HG02840 (cell line): Measurements from ENCODE around the gene EFL1.

Source experiments
- ATAC-seq: cut with Tn5 transposase; IDR thresholded peaks from one replicate; pipeline ENCODE4 v1.9.1; 2021; ENCODE audit warnings: mild to moderate bottlenecking, moderate library complexity, moderate number of reproducible peaks; ENCODE audit not compliant: unreplicated experiment, low FRiP score

The EFL1 gene

GRCh38 chr15:82093325-82093724, 169.2 kb downstream of the EFL1 start:
- ATAC-seq, result no peak

DNA sequence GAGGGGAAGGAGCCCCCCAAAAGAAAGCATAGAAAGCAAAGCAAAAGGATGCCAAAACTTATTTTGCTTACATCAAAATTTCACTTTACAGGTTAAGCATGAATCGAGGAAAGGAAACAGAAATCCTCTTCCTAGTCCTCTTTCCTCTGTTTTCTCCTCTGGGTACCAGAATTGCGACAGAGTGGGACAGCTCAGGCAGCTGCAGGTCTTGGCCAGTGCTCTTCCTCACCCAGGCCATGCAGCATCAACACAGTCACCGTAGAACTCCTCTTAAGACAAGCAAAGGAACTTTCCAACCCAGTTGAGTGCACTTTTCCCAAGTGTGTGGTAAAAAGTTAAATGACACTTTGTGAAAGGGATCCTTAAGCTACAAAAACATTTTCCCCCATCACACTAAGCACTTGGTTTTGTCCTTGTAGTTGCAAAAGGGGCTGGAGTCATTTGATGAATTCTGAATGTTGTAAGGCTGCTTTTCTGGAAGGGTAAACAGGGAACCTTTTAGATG, 170.8 kb downstream of the EFL1 start:
- no peak for ATAC-seq

DNA sequence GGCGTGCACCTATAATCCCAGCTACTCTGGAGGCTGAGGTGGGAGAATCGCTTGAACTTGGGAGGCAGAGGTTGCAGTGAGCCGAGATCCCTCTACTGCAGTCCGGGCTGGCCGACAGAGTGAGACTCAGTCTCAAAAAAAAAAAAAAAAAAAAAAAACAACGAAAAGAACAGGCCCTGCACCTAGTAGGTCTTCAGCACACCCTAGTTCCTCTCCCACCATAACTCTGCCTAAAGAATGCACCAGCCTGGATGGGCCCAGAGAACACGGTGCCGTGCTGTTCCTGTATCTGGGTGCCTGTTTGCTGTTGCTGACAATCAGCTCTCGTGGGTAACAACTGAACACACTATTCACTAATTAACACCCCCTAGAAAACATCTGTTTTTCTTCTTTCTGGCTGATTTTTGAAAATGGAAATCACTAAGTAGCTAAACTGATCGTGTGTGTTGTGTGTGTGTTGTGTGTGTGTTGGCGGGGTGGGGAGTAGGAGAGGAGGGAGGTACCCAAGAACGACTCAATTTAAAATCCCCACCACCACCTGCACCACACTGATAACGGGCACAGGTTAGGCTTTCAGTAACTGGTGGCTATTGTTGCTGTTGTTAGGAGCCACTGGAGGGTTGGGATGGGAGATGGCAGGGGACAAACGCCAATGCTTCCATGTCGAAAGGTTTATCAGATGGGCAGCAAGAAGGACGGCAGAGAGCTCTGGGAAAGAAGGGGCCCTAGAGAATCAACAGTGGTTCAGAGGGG, 176.1 kb downstream of the EFL1 start:
- ATAC-seq, result no peak

- no peak for ATAC-seq
Observed at GRCh38 chr15:82081914-82082762, 180.4 kb downstream of the EFL1 start.

DNA sequence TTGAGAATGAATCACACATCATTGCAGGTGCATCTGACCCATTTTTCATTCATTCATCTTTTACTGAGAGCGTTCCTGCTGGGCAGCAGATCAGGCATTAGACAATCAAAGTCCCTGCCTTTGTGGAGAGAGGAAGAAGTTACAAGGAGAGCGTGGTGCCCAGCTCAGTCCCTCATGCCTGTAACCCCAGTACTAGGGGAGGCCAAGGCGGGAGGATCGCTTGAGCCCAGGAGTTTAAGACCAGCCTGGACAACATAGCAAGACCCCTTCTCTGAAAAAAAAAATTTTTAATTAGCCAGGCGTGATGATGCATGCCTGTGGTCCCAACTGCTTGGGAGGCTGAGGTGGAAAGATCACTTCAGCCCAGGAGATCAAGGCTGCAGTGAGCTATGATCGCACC, 181.8 kb downstream of the EFL1 start:
- ATAC-seq, result no peak
